Measurements from ENCODE around the gene SOAT1. TPM values are rescaled to one million over a fixed set of nuclear protein-coding genes. Genes with fewer than 3 reads are reported as not detected.

The SOAT1 gene
- total RNA-seq, 1 experiment from 2014 or later = 43.0 TPM

- CTCF ChIA-PET = no interaction called here
- DNase-seq = no peak
- peaks cover 8% of the 10 kb centered on the region for H3K36me3 Mint-ChIP-seq (ENCODE audit: insufficient read depth, unreplicated experiment)
- intact Hi-C loops (cut with micrococcal nuclease; ENCODE audit: unreplicated experiment) = no loop called here
- no peaks in the 10 kb centered on the region for H3K9me3 Mint-ChIP-seq (ENCODE audit: unreplicated experiment)
- peaks cover 17% of the 10 kb centered on the region for H3K4me1 ChIP-seq
- no peak overlapping the region for H3K4me3 ChIP-seq (ENCODE audit: low read depth, low read length)
- no peak overlapping the region for H3K4me3 Mint-ChIP-seq (ENCODE audit: unreplicated experiment)
- BruUV-seq (replicated peaks) = no TSS peak
- H3K4me1 Mint-ChIP-seq (ENCODE audit: low read depth, unreplicated experiment) = peaks cover 17% of the 10 kb centered on the region
- H3K9me3 ChIP-seq = no peaks in the 10 kb centered on the region
- TF ChIP-seq CTCF (IDR thresholded peaks at IDR 0.05; ENCODE audit: insufficient read depth in 1 of 2, low read depth in 1 of 2, low read length in 1 of 2, severe bottlenecking in 1 of 2, unreplicated experiment in 1 of 2) = no peak
- H3K27me3 Mint-ChIP-seq (ENCODE audit: insufficient read depth, unreplicated experiment) = no peaks in the 10 kb centered on the region
- no peak overlapping the region for H3K27ac Mint-ChIP-seq (ENCODE audit: unreplicated experiment)
- H3K27me3 ChIP-seq (replicated peaks; ENCODE audit: control insufficient read depth, insufficient read depth, low read length) = no peaks in the 10 kb centered on the region
- POLR2A ChIA-PET = no interaction called here
- no peaks in the 10 kb centered on the region for H3K36me3 ChIP-seq (ENCODE audit: control insufficient read depth, insufficient read depth, low read length)
Measured at GRCh38 chr1:179300112-179300511, 6.5 kb downstream of the SOAT1 start.

GRCh38 chr1:179302070-179302469 is 8.5 kb downstream of the SOAT1 start:
- no peak for DNase-seq
- peaks cover 4% of the 10 kb centered on the region for H3K4me1 Mint-ChIP-seq (ENCODE audit: low read depth, unreplicated experiment)
- intact Hi-C loops (cut with micrococcal nuclease; ENCODE audit: unreplicated experiment) = no loop called here
- peaks cover 7% of the 10 kb centered on the region for H3K4me1 ChIP-seq
- no peak for TF ChIP-seq CTCF (IDR thresholded peaks at IDR 0.05; ENCODE audit: insufficient read depth in 1 of 2, low read depth in 1 of 2, low read length in 1 of 2, severe bottlenecking in 1 of 2, unreplicated experiment in 1 of 2)
- no peaks in the 10 kb centered on the region for H3K27me3 ChIP-seq (replicated peaks; ENCODE audit: control insufficient read depth, insufficient read depth, low read length)
- H3K9me3 Mint-ChIP-seq (ENCODE audit: unreplicated experiment) = no peaks in the 10 kb centered on the region
- H3K27ac Mint-ChIP-seq (ENCODE audit: unreplicated experiment) = no peak overlapping the region
- no peaks in the 10 kb centered on the region for H3K36me3 ChIP-seq (ENCODE audit: control insufficient read depth, insufficient read depth, low read length)
- H3K27me3 Mint-ChIP-seq (ENCODE audit: insufficient read depth, unreplicated experiment) = no peaks in the 10 kb centered on the region
- ChIA-PET CTCF (interaction anchor here (1.8 kb wide), 1 partner anchor 8 kb away, joined by 5 read pairs; the partner anchor contains the start of gene SOAT1), POLR2A (no interaction called here)
- BruUV-seq (replicated peaks) = no TSS peak
- no peaks in the 10 kb centered on the region for H3K9me3 ChIP-seq
- H3K4me3 Mint-ChIP-seq (ENCODE audit: unreplicated experiment) = no peak overlapping the region
- no peak overlapping the region for H3K4me3 ChIP-seq (ENCODE audit: low read depth, low read length)
- H3K36me3 Mint-ChIP-seq (ENCODE audit: insufficient read depth, unreplicated experiment) = peaks cover 10% of the 10 kb centered on the region

GRCh38 chr1:179303200-179303785 is 9.7 kb downstream of the SOAT1 start:
- no peaks in the 10 kb centered on the region for H3K27me3 Mint-ChIP-seq (ENCODE audit: insufficient read depth, unreplicated experiment)

More at GRCh38 chr1:179303200-179303785, 9.7 kb downstream of the SOAT1 start:
- no peak for TF ChIP-seq CTCF (IDR thresholded peaks at IDR 0.05; ENCODE audit: insufficient read depth in 1 of 2, low read depth in 1 of 2, low read length in 1 of 2, severe bottlenecking in 1 of 2, unreplicated experiment in 1 of 2)
- intact Hi-C loops (cut with micrococcal nuclease; ENCODE audit: unreplicated experiment) = no loop called here
- ChIA-PET CTCF (interaction anchor here (1.8 kb wide), 1 partner anchor 10 kb away, joined by 5 read pairs; the partner anchor contains the start of gene SOAT1), POLR2A (no interaction called here)
- no peak overlapping the region for H3K27ac Mint-ChIP-seq (ENCODE audit: unreplicated experiment)
- H3K9me3 Mint-ChIP-seq (ENCODE audit: unreplicated experiment) = no peaks in the 10 kb centered on the region
- no TSS peak for BruUV-seq (replicated peaks)
- Histone ChIP-seq H3K9me3 (no peaks in the 10 kb centered on the region), H3K4me3 (ENCODE audit: low read depth, low read length) (no peak overlapping the region), H3K27me3 (replicated peaks; ENCODE audit: control insufficient read depth, insufficient read depth, low read length) (no peaks in the 10 kb centered on the region), H3K36me3 (ENCODE audit: control insufficient read depth, insufficient read depth, low read length) (no peaks in the 10 kb centered on the region), H3K4me1 (peaks cover 4% of the 10 kb centered on the region; the same call in 1 of the 2 replicates)
- no peak for DNase-seq
- no peak overlapping the region for H3K4me3 Mint-ChIP-seq (ENCODE audit: unreplicated experiment)
- H3K36me3 Mint-ChIP-seq (ENCODE audit: insufficient read depth, unreplicated experiment) = peaks cover 10% of the 10 kb centered on the region
- H3K4me1 Mint-ChIP-seq (ENCODE audit: low read depth, unreplicated experiment) = no peaks in the 10 kb centered on the region
